Adrenal gland (tissue), 19 donors: Measurements from ENCODE around the gene ACVR1C. TPM values are rescaled to one million over a fixed set of nuclear protein-coding genes. Genes with fewer than 3 reads are reported as not detected.

ENCODE experiments used
- DNase-seq, 7 donors: peaks; one replicate each; pipeline ENCODE4 v3.0.0-alpha.2; 2019 to 2020
- H3K27ac ChIP-seq, 5 donors: fragments of 200-600 bp; sonication (generic) in 4 of 5; 1 replicate in 3 of 5; 2 replicates in 2 of 5; pipeline versions ENCODE4 v1.5.1 to v1.8.0; 2016 to 2020; ENCODE audit warnings: mild to moderate bottlenecking in 1 of 5
- H3K27me3 ChIP-seq: fragments of 200-600 bp; 2 replicates; pipeline ENCODE4 v1.8.0; 2021
- H3K36me3 ChIP-seq, 2 donors: fragments of 200-600 bp; replicated peaks in 1 of 2; 1 replicate in 1 of 2; 2 replicates in 1 of 2; pipeline versions ENCODE4 v1.5.1 to v1.8.0; 2018 to 2022
- H3K4me1 ChIP-seq, 2 donors: fragments of 200-600 bp; replicated peaks in 1 of 2; 1 replicate in 1 of 2; 2 replicates in 1 of 2; pipeline versions ENCODE4 v1.5.1 to v1.8.0; 2018 to 2021
- H3K4me3 ChIP-seq, 4 donors: fragments of 200-600 bp; sonication (generic) in 3 of 4; one replicate each; pipeline ENCODE4 v1.5.1; 2016 to 2018
- H3K9me3 ChIP-seq, 3 donors: fragments of 200-600 bp; sonication (generic) in 1 of 3; replicated peaks in 1 of 3; 1 replicate in 2 of 3; 2 replicates in 1 of 3; pipeline versions ENCODE4 v1.5.1 to v1.8.0; 2016 to 2021
- CTCF ChIP-seq, 6 experiments: fragments of 450-650 bp in 4 of 6; fragments of 200-600 bp in 2 of 6; sonication (generic) in 1 of 6; IDR thresholded peaks; 1 replicate in 5 of 6; 2 replicates in 1 of 6; pipeline versions ENCODE4 v1.5.1 to v1.8.0; 2016 to 2021; ENCODE audit warnings: antibody characterized with exemption in 6 of 6, mild to moderate bottlenecking in 2 of 6, moderate library complexity in 1 of 6
- POLR2A ChIP-seq, 2 donors: fragments of 450-650 bp; IDR thresholded peaks; one replicate each; pipeline ENCODE4 v1.6.1; 2017; ENCODE audit warnings: antibody characterized with exemption in 2 of 2, mild to moderate bottlenecking in 2 of 2, moderate library complexity in 1 of 2
- WGBS, 4 donors: extraction: QIAGEN DNeasy Blood & Tissue Kit in 2 of 4; methylation state at CpG; one replicate each; pipeline versions ENCODE4 v1.1.5 to v1.1.7; 2013 to 2017; 5-methylcytosine and 5-hydroxymethylcytosine counted together
- intact Hi-C, 2 donors: fragments of 100-400 bp; cut with DNase I; formaldehyde crosslinking; loops; one replicate each; pipeline versions ENCODE4 v1.14.1 to v1.15.0; 2022 to 2023
- long read RNA-seq, 10 donors: library from polyadenylated mRNA in 3 of 10; unstranded in 2 of 10; stranded (forward) in 1 of 10; transcript quantifications; one replicate each; pipeline ENCODE4 v2.0.0 and lab custom pipeline, GENCODE V29; 2021 to 2026
- polyA plus RNA-seq, 3 donors: library from polyadenylated mRNA; stranded (reverse); fragments of 200-250 nt in 2 of 3; fragments of 350-450 nt in 1 of 3; fragmentation: Illumina TruSeq in 1 of 3; extraction: RNeasy Lipid Tissue Mini Kit (QIAGEN cat#74804) in 1 of 3; gene quantifications; one replicate each; pipeline ENCODE4 v1.2.3, GENCODE V29; 2013 to 2014
- total RNA-seq, 9 donors: library from RNA; depleted of rRNA in 4 of 9; stranded (reverse); fragments of >200 nt in 4 of 9; fragments of 120-200 nt in 1 of 9; fragmentation: NEBNext Ultra II Directional in 1 of 9; extraction: Animal tissue kit (Norgen Biotek cat#: 25700) in 1 of 9; gene quantifications; one replicate each; pipeline versions ENCODE4 v1.1.0 to v1.2.4, GENCODE V29; 2013 to 2023
- donor health status: healthy with polysubstance abuse.
- donor health status: Bipolar disorder and iron deficiency.
- donor health status: DM: yes; HTN: yes; CAD: no.
- donor health status: DM: no; HTN: no; CAD: no.
- donor health status: DM: no; HTN: no; CAD: no.
- donor health status: DM: yes; HTN: yes; CAD: no.

The ACVR1C gene
- total RNA-seq: 1 to 10 TPM in 4 of 9 donors, under 1 TPM in 3, not detected in 2; 0.18 to 3.8 (median 1.0) TPM
- polyA plus RNA-seq: 1 to 10 TPM in 1 of 3 donors, under 1 TPM in 2; 0.72 to 4.8 (median 0.98) TPM
- long read RNA-seq, donor 1: 0 reads
- long read RNA-seq, donor 2: 0 reads
- long read RNA-seq, donor 3: 0 reads
- long read RNA-seq, donor 4: 0 reads
- long read RNA-seq, donor 5: 0 reads
- long read RNA-seq, donor 6, full-length matches to known transcripts: 1 of 5 reads
- long read RNA-seq, donor 6, partial matches to known transcripts: 3 of 5 reads
- long read RNA-seq, donor 6, other reads (novel, unspliced or antisense): 1 of 5 reads
- long read RNA-seq, donor 7: 0 reads
- long read RNA-seq, donor 8, full-length matches to known transcripts: 1 of 1 reads
- long read RNA-seq, donor 8, partial matches to known transcripts: 0 of 1 reads
- long read RNA-seq, donor 8, other reads (novel, unspliced or antisense): 0 of 1 reads
- long read RNA-seq, donor 9: 0 reads
- long read RNA-seq, donor 10: 0 reads

GRCh38 chr2:157628477-157629415 lies at the start of gene ACVR1C:
ACVR1C (minus strand) TSS chr2:157628864; CDS start chr2:157628644, 220 bp downstream.
- H3K27me3 ChIP-seq: no peaks in the 10 kb centered on the region
- peak within 1 kb of the TSS in 2 of 4 donors; percentile 41 to 80 for H3K4me3 ChIP-seq
- peak; percentile 56 to 90 (median 74) for DNase-seq
- H3K27ac ChIP-seq: peak within 1 kb of the TSS in 2 of 5 donors; percentile 51 to 69
- peaks cover 5 to 11% of the 10 kb centered on the region in 2 donors for H3K4me1 ChIP-seq
- intact Hi-C loops: no loop called here
- TF ChIP-seq CTCF (IDR thresholded peaks at IDR 0.05): peak; percentile 31 to 59 (median 47)
- no peak for TF ChIP-seq POLR2A (IDR thresholded peaks at IDR 0.05)
- H3K9me3 ChIP-seq: no peaks in the 10 kb centered on the region
- no peaks in the 10 kb centered on the region for H3K36me3 ChIP-seq
- WGBS, 4 donors: 0 to 1% (median 1%) methylated on average over 14 to 79 of the region's 79 CpGs

- Histone ChIP-seq H3K4me1 (no peaks in the 10 kb centered on the region), H3K27me3 (no peaks in the 10 kb centered on the region), H3K9me3 (no peaks in the 10 kb centered on the region), H3K4me3 (no peak overlapping the region), H3K36me3 (no peaks in the 10 kb centered on the region), H3K27ac (no peak overlapping the region)
- no peak for TF ChIP-seq CTCF (IDR thresholded peaks at IDR 0.05)
- TF ChIP-seq POLR2A (IDR thresholded peaks at IDR 0.05): no peak
- no peak for DNase-seq
- intact Hi-C loops: no loop called here
Observed at GRCh38 chr2:157677941-157678340, 49.3 kb upstream of the ACVR1C start.

GRCh38 chr2:157672129-157672528 lies 43.5 kb upstream of the ACVR1C start:
- intact Hi-C loops: no loop called here
- no peak overlapping the region for H3K27ac ChIP-seq
- TF ChIP-seq POLR2A (IDR thresholded peaks at IDR 0.05): no peak
- TF ChIP-seq CTCF (IDR thresholded peaks at IDR 0.05): no peak
- 90 to 96% (median 92%) methylated on average over 10 of the region's 10 CpGs for WGBS, 4 donors
- H3K27me3 ChIP-seq: no peaks in the 10 kb centered on the region
- no peaks in the 10 kb centered on the region for H3K9me3 ChIP-seq
- no peaks in the 10 kb centered on the region for H3K36me3 ChIP-seq
- no peak overlapping the region for H3K4me3 ChIP-seq
- no peak for DNase-seq
- no peaks in the 10 kb centered on the region for H3K4me1 ChIP-seq

- H3K27me3 ChIP-seq: no peaks in the 10 kb centered on the region
- intact Hi-C loops: no loop called here
- H3K4me3 ChIP-seq: no peak overlapping the region
- H3K9me3 ChIP-seq: no peaks in the 10 kb centered on the region
- H3K36me3 ChIP-seq: no peaks in the 10 kb centered on the region
- TF ChIP-seq CTCF (IDR thresholded peaks at IDR 0.05) (no peak), POLR2A (IDR thresholded peaks at IDR 0.05) (no peak)
- H3K27ac ChIP-seq: no peak overlapping the region
- H3K4me1 ChIP-seq: no peaks in the 10 kb centered on the region
- no peak for DNase-seq
- 92 to 95% (median 93%) methylated on average over 1 of the region's 1 CpG for WGBS, 4 donors
Observed at GRCh38 chr2:157662401-157662800, 33.7 kb upstream of the ACVR1C start.
